Upper lobe of right lung (tissue), 1 donor: ENCODE data around the gene SLC10A6. TPM values are rescaled to one million over a fixed set of nuclear protein-coding genes. Genes with fewer than 3 reads are reported as not detected.
A peak's percentile ranks its signal among the peaks of the same experiment; 100 is the strongest.

Source experiments
- ATAC-seq: fragments of 200-7000 bp; cut with Tn5 transposase; one replicate; pipeline ENCODE4 v1.9.1; 2020; ENCODE audit warnings: mild to moderate bottlenecking, moderate library complexity
- DNase-seq: peaks from one replicate; pipeline ENCODE4 v3.0.0-alpha.2; 2020
- H3K27ac ChIP-seq: fragments of 200-600 bp; one replicate; pipeline ENCODE4 v1.8.0; 2022
- H3K27me3 ChIP-seq: fragments of 200-600 bp; one replicate; pipeline ENCODE4 v1.8.0; 2022; ENCODE audit warnings: mild to moderate bottlenecking
- H3K36me3 ChIP-seq: fragments of 200-600 bp; one replicate; pipeline ENCODE4 v1.8.0; 2022
- H3K4me1 ChIP-seq: fragments of 200-600 bp; one replicate; pipeline ENCODE4 v1.8.0; 2022
- H3K4me3 ChIP-seq: fragments of 200-600 bp; one replicate; pipeline ENCODE4 v1.8.0; 2022; ENCODE audit warnings: mild to moderate bottlenecking
- H3K9me3 ChIP-seq: fragments of 200-600 bp; one replicate; pipeline ENCODE4 v1.8.0; 2022
- intact Hi-C: fragments of 100-400 bp; cut with DNase I; formaldehyde crosslinking; loops from one replicate; pipeline ENCODE4 v1.11.0; 2022
- total RNA-seq: library from RNA; stranded (reverse); fragmentation: NEBNext Ultra II Directional; extraction: Animal tissue kit (Norgen Biotek cat#: 25700); gene quantifications from one replicate; pipeline ENCODE4 v1.2.1, GENCODE V29; 2021
- TF ChIP-seq, protein P1 (sequence below): fragments of 200-600 bp; IDR thresholded peaks from one replicate; pipeline ENCODE4 v1.8.0; 2022; ENCODE audit warnings: antibody characterized with exemption
- donor health status: DM: no; HTN: yes; CAD: no; lungs with severe emphysema.

The SLC10A6 gene
- total RNA-seq, 1 donor from 2014 or later = 0.87 TPM

DNA sequence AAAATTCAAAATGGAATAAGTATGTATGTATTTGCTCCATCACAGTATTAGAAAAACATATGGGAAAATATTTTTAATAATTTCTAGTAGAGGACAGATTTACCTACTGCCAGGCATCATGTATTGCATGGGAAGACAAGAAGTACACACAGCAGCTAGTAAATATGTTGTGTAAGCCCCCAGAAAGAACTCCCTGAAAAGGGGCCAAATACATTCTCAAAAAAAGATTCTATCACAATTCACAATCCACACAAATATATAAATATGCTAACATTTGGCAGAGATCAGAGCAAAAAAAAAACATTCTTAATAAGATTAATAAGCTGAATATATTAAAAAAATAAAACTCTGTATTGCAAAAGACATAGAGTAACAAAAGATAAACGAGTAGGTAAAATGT, 28.0 kb downstream of the SLC10A6 start:
- ATAC-seq = no peak
- TF ChIP-seq, protein P1, sequence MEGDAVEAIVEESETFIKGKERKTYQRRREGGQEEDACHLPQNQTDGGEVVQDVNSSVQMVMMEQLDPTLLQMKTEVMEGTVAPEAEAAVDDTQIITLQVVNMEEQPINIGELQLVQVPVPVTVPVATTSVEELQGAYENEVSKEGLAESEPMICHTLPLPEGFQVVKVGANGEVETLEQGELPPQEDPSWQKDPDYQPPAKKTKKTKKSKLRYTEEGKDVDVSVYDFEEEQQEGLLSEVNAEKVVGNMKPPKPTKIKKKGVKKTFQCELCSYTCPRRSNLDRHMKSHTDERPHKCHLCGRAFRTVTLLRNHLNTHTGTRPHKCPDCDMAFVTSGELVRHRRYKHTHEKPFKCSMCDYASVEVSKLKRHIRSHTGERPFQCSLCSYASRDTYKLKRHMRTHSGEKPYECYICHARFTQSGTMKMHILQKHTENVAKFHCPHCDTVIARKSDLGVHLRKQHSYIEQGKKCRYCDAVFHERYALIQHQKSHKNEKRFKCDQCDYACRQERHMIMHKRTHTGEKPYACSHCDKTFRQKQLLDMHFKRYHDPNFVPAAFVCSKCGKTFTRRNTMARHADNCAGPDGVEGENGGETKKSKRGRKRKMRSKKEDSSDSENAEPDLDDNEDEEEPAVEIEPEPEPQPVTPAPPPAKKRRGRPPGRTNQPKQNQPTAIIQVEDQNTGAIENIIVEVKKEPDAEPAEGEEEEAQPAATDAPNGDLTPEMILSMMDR = no peak

DNA sequence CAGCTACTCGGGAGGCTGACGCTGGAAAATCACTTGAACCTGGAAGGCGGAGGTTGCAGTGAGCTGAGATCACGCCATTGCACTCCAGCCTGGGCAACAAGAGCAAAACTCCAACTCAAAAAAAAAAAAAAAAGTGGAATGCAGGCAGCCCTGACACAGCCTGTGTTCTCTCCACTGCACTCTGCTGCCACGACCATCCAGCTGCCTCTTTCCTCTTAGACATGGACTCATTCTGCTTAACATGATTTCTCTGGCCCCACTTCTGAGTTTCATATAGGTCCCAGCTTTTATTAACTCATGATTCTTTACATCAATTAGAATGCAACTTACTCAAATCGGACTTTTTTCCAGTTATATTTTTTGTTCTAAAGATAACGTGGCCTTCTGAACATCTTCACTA, 29.6 kb downstream of the SLC10A6 start:
- no peak overlapping the region for H3K27ac ChIP-seq
- DNase-seq (no peak), ATAC-seq (no peak)
- H3K9me3 ChIP-seq = no peaks in the 10 kb centered on the region
- H3K36me3 ChIP-seq = peaks cover 12% of the 10 kb centered on the region
- no peak overlapping the region for H3K4me3 ChIP-seq
- no peaks in the 10 kb centered on the region for H3K27me3 ChIP-seq
- H3K4me1 ChIP-seq = peaks cover 4% of the 10 kb centered on the region
- TF ChIP-seq, protein P1 = no peak
- intact Hi-C loops = no loop called here

More for the DNA sequence above, 28.0 kb downstream of the SLC10A6 start:
- H3K27me3 ChIP-seq = no peaks in the 10 kb centered on the region
- no peak overlapping the region for H3K27ac ChIP-seq
- H3K36me3 ChIP-seq = no peaks in the 10 kb centered on the region
- DNase-seq = no peak
- no peaks in the 10 kb centered on the region for H3K9me3 ChIP-seq
- intact Hi-C loops = no loop called here
- no peak overlapping the region for H3K4me3 ChIP-seq
- H3K4me1 ChIP-seq = peaks cover 4% of the 10 kb centered on the region

DNA sequence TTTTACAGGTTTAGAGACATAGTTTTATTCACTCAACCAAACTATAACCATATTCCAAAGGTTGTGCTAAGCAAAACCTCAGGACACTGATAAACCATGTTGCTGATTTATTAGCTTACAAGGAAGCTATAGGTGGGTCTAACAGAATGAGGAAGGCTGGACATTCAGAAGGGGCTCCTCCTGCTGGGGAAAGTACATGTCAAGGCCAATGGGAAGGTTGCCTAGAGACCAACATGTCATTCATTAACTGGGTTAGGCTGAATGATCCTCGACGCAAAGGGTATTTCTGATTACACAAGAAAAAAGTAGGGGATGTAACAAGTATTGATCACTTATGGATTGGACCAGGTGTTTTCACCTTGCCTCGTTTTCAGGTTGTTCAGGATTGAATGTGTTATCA, 30.3 kb downstream of the SLC10A6 start:
- Histone ChIP-seq H3K27ac (no peak overlapping the region), H3K36me3 (peaks cover 16% of the 10 kb centered on the region), H3K27me3 (no peaks in the 10 kb centered on the region), H3K4me3 (no peak overlapping the region), H3K4me1 (peaks cover 4% of the 10 kb centered on the region), H3K9me3 (no peaks in the 10 kb centered on the region)
- DNase-seq = no peak
- ATAC-seq = no peak
- TF ChIP-seq, protein P1 = no peak
- intact Hi-C loops = no loop called here

DNA sequence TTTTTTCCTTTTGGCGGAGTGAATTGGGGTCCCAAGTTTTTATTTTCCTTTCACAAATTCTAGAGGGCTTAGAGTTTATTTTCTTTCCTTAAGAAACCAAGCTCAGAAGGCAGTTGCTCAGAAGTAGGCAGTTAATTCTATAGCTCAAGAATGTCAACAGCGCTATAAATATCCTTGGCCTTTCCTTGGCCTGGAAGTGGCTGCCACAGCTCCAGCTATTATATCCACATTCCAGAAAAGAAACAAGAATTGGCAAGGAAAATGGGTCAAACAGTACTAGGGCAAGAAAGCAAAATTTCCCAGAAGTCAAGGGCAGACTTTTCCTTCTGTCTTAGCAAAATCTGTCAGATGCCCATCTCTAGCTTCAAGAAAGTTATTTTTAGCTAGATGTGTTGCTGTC, 31.0 kb downstream of the SLC10A6 start:
- H3K4me1 ChIP-seq = peaks cover 4% of the 10 kb centered on the region
- intact Hi-C loops = no loop called here
- no peaks in the 10 kb centered on the region for H3K9me3 ChIP-seq
- no peak overlapping the region for H3K4me3 ChIP-seq
- ATAC-seq (no peak), DNase-seq (no peak)
- no peaks in the 10 kb centered on the region for H3K27me3 ChIP-seq
- peaks cover 16% of the 10 kb centered on the region for H3K36me3 ChIP-seq
- no peak overlapping the region for H3K27ac ChIP-seq
- TF ChIP-seq, protein P1 = no peak

DNA sequence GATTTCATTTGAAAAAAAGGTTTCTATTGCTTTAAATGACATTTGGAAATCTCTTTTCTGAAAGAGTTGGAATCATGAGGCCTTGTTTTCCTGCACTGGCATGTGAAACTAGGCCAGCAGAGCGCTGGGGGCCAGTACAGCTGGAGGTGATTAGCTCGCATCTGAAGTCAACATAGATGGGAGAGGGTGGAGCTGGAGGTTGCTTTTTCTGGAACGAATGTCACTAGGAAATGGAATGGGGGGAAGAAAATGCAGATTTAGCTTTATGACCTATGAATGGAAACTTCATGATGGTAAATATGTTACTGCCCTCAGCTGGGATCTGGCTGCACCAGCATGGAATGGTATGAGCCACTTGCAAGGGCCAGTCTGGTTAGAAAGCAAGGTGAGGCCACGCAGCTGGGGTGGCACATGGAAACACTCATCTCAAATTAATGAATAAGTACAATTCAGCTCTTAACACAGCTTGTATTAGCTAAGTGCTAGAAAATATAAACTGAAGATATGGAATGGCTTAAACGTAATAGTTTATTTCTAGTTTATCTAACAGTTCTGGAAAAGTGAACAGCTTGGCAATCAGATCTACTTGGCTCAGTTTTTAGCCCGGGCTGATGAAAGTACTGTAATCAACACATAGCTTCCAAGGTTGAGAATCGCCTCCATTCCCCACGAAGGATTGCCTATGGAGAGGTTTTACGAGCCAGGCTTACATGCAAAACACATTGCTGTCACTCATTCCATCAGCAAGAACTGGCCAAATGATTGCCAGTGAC, 32.5 kb downstream of the SLC10A6 start:
- Histone ChIP-seq H3K27ac (peak overlapping the region; percentile 24), H3K4me1 (peaks cover 4% of the 10 kb centered on the region), H3K9me3 (no peaks in the 10 kb centered on the region), H3K27me3 (no peaks in the 10 kb centered on the region), H3K4me3 (no peak overlapping the region), H3K36me3 (peaks cover 17% of the 10 kb centered on the region)
- ATAC-seq (peak; percentile 39), DNase-seq (no peak)
- TF ChIP-seq, protein P1 = no peak
- intact Hi-C loops = no loop called here

DNA sequence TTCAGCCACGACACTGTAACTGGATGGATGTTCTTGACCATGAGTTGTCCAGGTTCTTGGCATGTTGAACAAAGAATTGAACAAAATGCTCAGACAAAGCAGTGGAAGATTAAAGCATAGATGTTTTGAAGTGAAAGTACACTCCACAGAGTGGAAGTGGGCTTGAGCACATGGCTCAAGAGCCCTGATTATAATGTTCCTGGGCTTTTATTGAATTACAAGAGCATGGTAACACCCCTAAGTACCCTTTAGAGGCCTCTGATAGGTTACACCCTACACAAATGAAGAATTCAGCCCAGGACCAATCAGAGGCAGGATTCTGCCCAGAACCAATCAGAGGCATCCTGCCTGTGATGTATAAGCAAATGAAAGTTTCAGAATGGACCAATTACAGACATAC, 33.5 kb downstream of the SLC10A6 start:
- Histone ChIP-seq H3K27ac (peak overlapping the region; percentile 14), H3K9me3 (no peaks in the 10 kb centered on the region), H3K36me3 (peaks cover 28% of the 10 kb centered on the region), H3K4me3 (no peak overlapping the region), H3K4me1 (peaks cover 4% of the 10 kb centered on the region), H3K27me3 (no peaks in the 10 kb centered on the region)
- intact Hi-C loops = no loop called here
- TF ChIP-seq, protein P1 = no peak
- ATAC-seq (no peak), DNase-seq (no peak)
